ENCODE results near the gene USP17L18.
"Not testable (repeated sequence)": the region's sequence is repeated elsewhere in the genome, so short reads cannot be mapped to it uniquely, and the experiment has no call there.

USP17L18 gene

GRCh38 chr4:9247953-9248680 lies at the start of gene USP17L18:
Gene USP17L18 (plus strand): TSS chr4:9248630. CDS start chr4:9248630, 0 bp downstream.
- peak; percentile 1 for DNase-seq (ENCODE audit: low read depth)

GRCh38 chr4:9210357-9210756 lies 38.1 kb upstream of the USP17L18 start, which contains the start of gene USP17L10:
Gene USP17L10 (plus strand): TSS chr4:9210657. CDS start chr4:9210657, 0 bp downstream.
- not testable (repeated sequence) for DNase-seq (ENCODE audit: low read depth)

- not testable (repeated sequence) for DNase-seq (ENCODE audit: low read depth)
These were observed 33.7 kb upstream of the USP17L18 start for GRCh38 chr4:9214701-9215100.

GRCh38 chr4:9215105-9215504 lies 33.3 kb upstream of the USP17L18 start, which contains the start of gene USP17L11:
Gene USP17L11 (plus strand): TSS chr4:9215405. CDS start chr4:9215405, 0 bp downstream.
- DNase-seq (ENCODE audit: low read depth) = not testable (repeated sequence)

GRCh38 chr4:9219852-9220251 lies 28.6 kb upstream of the USP17L18 start, which contains the start of gene USP17L12:
Gene USP17L12 (plus strand): TSS chr4:9220152. CDS start chr4:9220152, 0 bp downstream.
- DNase-seq (ENCODE audit: low read depth) = not testable (repeated sequence)

- DNase-seq (ENCODE audit: low read depth) = not testable (repeated sequence)
These were observed 23.8 kb upstream of the USP17L18 start, which contains the start of gene USP17L13 for GRCh38 chr4:9224596-9224995. Gene USP17L13 (plus strand): TSS chr4:9224896. CDS start chr4:9224896, 0 bp downstream.

- not testable (repeated sequence) for DNase-seq (ENCODE audit: low read depth)
These were observed 18.2 kb upstream of the USP17L18 start for GRCh38 chr4:9230249-9230648.

- DNase-seq (ENCODE audit: low read depth) = not testable (repeated sequence)
These were observed 14.3 kb upstream of the USP17L18 start, which contains the start of gene USP17L15 for GRCh38 chr4:9234085-9234484. Gene USP17L15 (plus strand): TSS chr4:9234385. CDS start chr4:9234385, 0 bp downstream.

- not testable (repeated sequence) for DNase-seq (ENCODE audit: low read depth)
These were observed 10.0 kb upstream of the USP17L18 start for GRCh38 chr4:9238461-9238860.

GRCh38 chr4:9243579-9243978 lies 4.9 kb upstream of the USP17L18 start, which contains the start of gene USP17L17:
Gene USP17L17 (plus strand): TSS chr4:9243879. CDS start chr4:9243879, 0 bp downstream.
- DNase-seq (ENCODE audit: low read depth) = not testable (repeated sequence)

GRCh38 chr4:9253078-9253477 lies 4.6 kb downstream of the USP17L18 start, which contains the start of gene USP17L19:
Gene USP17L19 (plus strand): TSS chr4:9253378. CDS start chr4:9253378, 0 bp downstream.
- DNase-seq (ENCODE audit: low read depth) = not testable (repeated sequence)

- DNase-seq (ENCODE audit: low read depth) = not testable (repeated sequence)
These were observed 9.4 kb downstream of the USP17L18 start, which contains the start of gene USP17L20 for GRCh38 chr4:9257824-9258223. Gene USP17L20 (plus strand): TSS chr4:9258124. CDS start chr4:9258124, 0 bp downstream.

GRCh38 chr4:9262572-9262971 lies 14.1 kb downstream of the USP17L18 start, which contains the start of gene USP17L21:
Gene USP17L21 (plus strand): TSS chr4:9262872. CDS start chr4:9262872, 0 bp downstream.
- not testable (repeated sequence) for DNase-seq (ENCODE audit: low read depth)

GRCh38 chr4:9267319-9267718 lies 18.9 kb downstream of the USP17L18 start, which contains the start of gene USP17L22:
Gene USP17L22 (plus strand): TSS chr4:9267619. CDS start chr4:9267619, 0 bp downstream.
- DNase-seq (ENCODE audit: low read depth) = not testable (repeated sequence)

- peak; percentile 1 for DNase-seq (ENCODE audit: low read depth)
These were observed 23.3 kb downstream of the USP17L18 start for GRCh38 chr4:9271719-9272118.

All from activated T-helper 9 cell treated with anti-CD3 and anti-CD28 coated beads, Interleukin-2, amount 50 U/mL, for 16 hours (primary cell).